ENCODE data around the gene RNF34. TPM values are rescaled to one million over a fixed set of nuclear protein-coding genes. Genes with fewer than 3 reads are reported as not detected.

Gene RNF34
- total RNA-seq: 95.4 and 98.3 TPM in 2 replicates

GRCh38 chr12:121399391-121400331 lies at the start of gene RNF34:
Gene RNF34 (plus strand): TSS chr12:121400118. CDS start chr12:121400213, 95 bp downstream.

GRCh38 chr12:121351820-121352681 lies 47.9 kb upstream of the RNF34 start, which contains the start of gene ANAPC5:
Gene ANAPC5 (minus strand): TSS chr12:121352411. CDS start chr12:121352340, 71 bp downstream.

Other genes starting within 250 kb of the RNF34 start
- 59.6 and 103 TPM in 2 replicates for gene P2RX4, start 190.0 kb upstream of the RNF34 start, total RNA-seq
- gene CAMKK2, start 103.4 kb upstream of the RNF34 start, total RNA-seq: 20.3 and 23.3 TPM in 2 replicates
- 115 and 117 TPM in 2 replicates for gene ANAPC5, start 47.7 kb upstream of the RNF34 start, total RNA-seq
- 20.9 and 23.2 TPM in 2 replicates for gene KDM2B, start 180.9 kb downstream of the RNF34 start, total RNA-seq
- gene ORAI1, start 226.4 kb downstream of the RNF34 start, total RNA-seq: 7.7 and 7.8 TPM in 2 replicates